NCI-H524 treated with DMSO at 0.1 percent for 48 hours (cell line): ENCODE results near the gene POLR2E.
"Not testable (repeated sequence)": the region's sequence is repeated elsewhere in the genome, so short reads cannot be mapped to it uniquely, and the experiment has no call there.

ENCODE experiments used
- DNase-seq: peaks from one replicate; lab custom pipeline; 2025; lab: John Stamatoyannopoulos, UW

The POLR2E gene

GRCh38 chr19:1094978-1095701 lies at the start of gene POLR2E:
POLR2E (minus strand) TSS chr19:1095375; CDS start chr19:1095315, 60 bp downstream.
- DNase-seq: peak; percentile 85

- DNase-seq: no peak
These were observed 49.6 kb upstream of the POLR2E start for GRCh38 chr19:1144741-1145140.

- no peak for DNase-seq
These were observed 48.7 kb upstream of the POLR2E start for GRCh38 chr19:1143828-1144399.

GRCh38 chr19:1141944-1142343 lies 46.8 kb upstream of the POLR2E start:
- DNase-seq: no peak

GRCh38 chr19:1140272-1141027 lies 45.3 kb upstream of the POLR2E start:
- DNase-seq: no peak

GRCh38 chr19:1139126-1139525 lies 44.0 kb upstream of the POLR2E start:
- DNase-seq: no peak

- no peak for DNase-seq
These were observed 42.9 kb upstream of the POLR2E start for GRCh38 chr19:1138121-1138520.

- DNase-seq: no peak
These were observed 41.6 kb upstream of the POLR2E start for GRCh38 chr19:1136621-1137317.

GRCh38 chr19:1136201-1136600 lies 41.0 kb upstream of the POLR2E start:
- DNase-seq: no peak

GRCh38 chr19:1135454-1135853 lies 40.3 kb upstream of the POLR2E start:
- DNase-seq: no peak

- no peak for DNase-seq
These were observed 39.3 kb upstream of the POLR2E start for GRCh38 chr19:1134431-1134830.

- DNase-seq: no peak
These were observed 38.3 kb upstream of the POLR2E start for GRCh38 chr19:1133471-1133929.

GRCh38 chr19:1132552-1133383 lies 37.6 kb upstream of the POLR2E start:
- DNase-seq: no peak

- DNase-seq: no peak
These were observed 36.8 kb upstream of the POLR2E start for GRCh38 chr19:1131718-1132551.

GRCh38 chr19:1130771-1131717 lies 35.9 kb upstream of the POLR2E start:
- DNase-seq: no peak

- DNase-seq: no peak
These were observed 34.4 kb upstream of the POLR2E start for GRCh38 chr19:1129535-1129934.

GRCh38 chr19:1129084-1129483 lies 33.9 kb upstream of the POLR2E start:
- not testable (repeated sequence) for DNase-seq

- DNase-seq: no peak
These were observed 32.9 kb upstream of the POLR2E start for GRCh38 chr19:1128106-1128505.

- DNase-seq: no peak
These were observed 32.0 kb upstream of the POLR2E start for GRCh38 chr19:1126984-1127760.
